PC-3 (cell line): ENCODE measurements around the gene GLRX. TPM values are rescaled to one million over a fixed set of nuclear protein-coding genes. Genes with fewer than 3 reads are reported as not detected.
A peak's percentile ranks its signal among the peaks of the same experiment; 100 is the strongest.

Experiments
- ATAC-seq: fragments of 200-7000 bp; cut with Tn5 transposase; 2 replicates; pipeline ENCODE4 v1.9.1; 2020; ENCODE audit warnings: mild to moderate bottlenecking, moderate library complexity
- BruUV-seq: library from RNA; stranded (reverse); fragments of 400-500 nt; replicated peaks from 2 replicates; lab custom pipeline; 2021; lab: Mats Ljungman, UMichigan
- CTCF ChIA-PET: fragments of 300-600 bp; sonication (Branson Sonifier 250); formaldehyde crosslinking; loops from one replicate; lab custom pipeline; 2022; ENCODE audit warnings: antibody characterized with exemption; lab: Charles Lee
- POLR2A ChIA-PET: fragments of 300-600 bp; sonication (Branson Sonifier 250); formaldehyde crosslinking; loops from one replicate; lab custom pipeline; 2022; ENCODE audit warnings: antibody characterized with exemption; ENCODE audit not compliant: unreplicated experiment; lab: Charles Lee
- DNase-seq: peaks from one replicate; pipeline ENCODE4 v3.0.0-alpha.2; 2015
- H2AFZ ChIP-seq: fragments of 300-600 bp; sonication (generic); 2 replicates; pipeline ENCODE4 v1.6.0; 2016; ENCODE audit warnings: antibody characterized with exemption, low read length
- H3F3A ChIP-seq: fragments of 300-600 bp; sonication (generic); one replicate; pipeline ENCODE4 v1.6.0; 2017; ENCODE audit warnings: antibody characterized with exemption, low read length, control low read depth, mild to moderate bottlenecking; ENCODE audit not compliant: unreplicated experiment
- H3K27ac ChIP-seq: fragments of 300-600 bp; sonication (generic); 2 replicates; pipeline ENCODE4 v1.5.1; 2016; ENCODE audit warnings: mild to moderate bottlenecking, low read length
- H3K27me3 ChIP-seq: fragments of 300-600 bp; sonication (generic); 2 replicates; pipeline ENCODE4 v1.6.1; 2016; ENCODE audit warnings: low read length, mixed read lengths
- H3K36me3 ChIP-seq: fragments of 300-600 bp; sonication (generic); 2 replicates; pipeline ENCODE4 v1.6.1; 2016; ENCODE audit warnings: low read depth, mixed run types, low read length, mixed read lengths
- H3K4me1 ChIP-seq: fragments of 300-600 bp; sonication (generic); 2 replicates; pipeline ENCODE4 v1.5.1; 2016; ENCODE audit warnings: low read length; ENCODE audit not compliant: insufficient read depth
- H3K4me2 ChIP-seq: fragments of 300-600 bp; sonication (generic); 2 replicates; pipeline ENCODE4 v1.6.0; 2016; ENCODE audit warnings: low read length
- H3K4me3 ChIP-seq: fragments of 300-600 bp; sonication (generic); 2 replicates; pipeline ENCODE4 v1.5.1; 2016; ENCODE audit warnings: mild to moderate bottlenecking, low read length, mixed read lengths
- H3K79me2 ChIP-seq: fragments of 300-600 bp; sonication (generic); 2 replicates; pipeline ENCODE4 v1.6.1; 2017; ENCODE audit warnings: low read length, mixed read lengths
- H3K9ac ChIP-seq: fragments of 300-600 bp; sonication (generic); 2 replicates; pipeline ENCODE4 v1.6.0; 2016; ENCODE audit warnings: mild to moderate bottlenecking, low read length
- H3K9me2 ChIP-seq: fragments of 300-600 bp; sonication (generic); replicated peaks from 2 replicates; pipeline ENCODE4 v1.6.1; 2016; ENCODE audit warnings: mixed run types, low read length, mixed read lengths
- H3K9me3 ChIP-seq: fragments of 300-600 bp; sonication (generic); 2 replicates; pipeline ENCODE4 v1.6.1; 2016; ENCODE audit warnings: low read length, mixed read lengths
- H4K20me1 ChIP-seq: fragments of 300-600 bp; sonication (generic); 2 replicates; pipeline ENCODE4 v1.6.1; 2016; ENCODE audit warnings: low read length, mixed read lengths
- EZH2 ChIP-seq: fragments of 300-600 bp; sonication (generic); IDR thresholded peaks from one replicate; pipeline ENCODE4 v1.6.1; 2017; ENCODE audit warnings: antibody characterized with exemption, mild to moderate bottlenecking, low read length; ENCODE audit not compliant: unreplicated experiment
- EZH2phosphoT487 ChIP-seq: fragments of 300-600 bp; sonication (generic); IDR thresholded peaks from 2 replicates; pipeline ENCODE4 v1.6.1; 2018; ENCODE audit warnings: mild to moderate bottlenecking, antibody characterized with exemption, low read length, borderline replicate concordance
- intact Hi-C: fragments of 100-400 bp; cut with micrococcal nuclease; formaldehyde crosslinking; loops from 2 replicates; pipeline ENCODE4 v1.9.0; 2023
- total RNA-seq: library from RNA; depleted of rRNA; stranded (reverse); fragments of >200 nt; gene quantifications from 2 replicates; pipeline ENCODE4 v1.2.3, GENCODE V29; 2014
- TF ChIP-seq, protein P1 (sequence below): fragments of 300-600 bp; sonication (generic); conservative IDR thresholded peaks from 2 replicates; pipeline ENCODE4 v1.5.1; 2017; ENCODE audit warnings: antibody characterized with exemption, low read depth, mild to moderate bottlenecking, low read length

The GLRX gene
- total RNA-seq, 1 experiment from 2014 or later: 27.4 TPM

DNA sequence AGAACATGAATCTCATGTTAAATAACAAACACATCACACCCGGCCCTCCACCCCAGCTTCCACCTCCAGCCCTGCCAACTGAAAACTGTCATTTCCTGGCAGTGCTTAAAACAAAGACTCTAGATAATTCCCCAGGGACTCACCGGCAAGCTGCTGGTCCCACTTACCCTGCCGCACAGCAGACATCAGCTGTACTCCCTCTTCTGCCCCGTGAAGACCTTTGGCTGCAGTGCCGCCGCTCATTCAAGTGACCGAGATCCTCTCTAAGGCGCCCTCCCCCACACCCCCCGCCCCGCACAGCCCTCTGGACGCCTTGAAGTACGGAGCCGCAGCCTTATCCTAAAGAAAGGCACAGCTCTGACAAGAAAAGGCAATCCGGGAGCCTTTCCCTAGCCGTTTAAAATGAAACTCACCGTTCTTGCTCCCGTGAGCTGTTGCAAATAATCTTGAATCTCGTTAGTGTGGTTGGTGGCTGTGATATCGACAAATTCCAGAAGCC, 434 bp downstream of the GLRX start:
- no TSS peak for BruUV-seq

DNA sequence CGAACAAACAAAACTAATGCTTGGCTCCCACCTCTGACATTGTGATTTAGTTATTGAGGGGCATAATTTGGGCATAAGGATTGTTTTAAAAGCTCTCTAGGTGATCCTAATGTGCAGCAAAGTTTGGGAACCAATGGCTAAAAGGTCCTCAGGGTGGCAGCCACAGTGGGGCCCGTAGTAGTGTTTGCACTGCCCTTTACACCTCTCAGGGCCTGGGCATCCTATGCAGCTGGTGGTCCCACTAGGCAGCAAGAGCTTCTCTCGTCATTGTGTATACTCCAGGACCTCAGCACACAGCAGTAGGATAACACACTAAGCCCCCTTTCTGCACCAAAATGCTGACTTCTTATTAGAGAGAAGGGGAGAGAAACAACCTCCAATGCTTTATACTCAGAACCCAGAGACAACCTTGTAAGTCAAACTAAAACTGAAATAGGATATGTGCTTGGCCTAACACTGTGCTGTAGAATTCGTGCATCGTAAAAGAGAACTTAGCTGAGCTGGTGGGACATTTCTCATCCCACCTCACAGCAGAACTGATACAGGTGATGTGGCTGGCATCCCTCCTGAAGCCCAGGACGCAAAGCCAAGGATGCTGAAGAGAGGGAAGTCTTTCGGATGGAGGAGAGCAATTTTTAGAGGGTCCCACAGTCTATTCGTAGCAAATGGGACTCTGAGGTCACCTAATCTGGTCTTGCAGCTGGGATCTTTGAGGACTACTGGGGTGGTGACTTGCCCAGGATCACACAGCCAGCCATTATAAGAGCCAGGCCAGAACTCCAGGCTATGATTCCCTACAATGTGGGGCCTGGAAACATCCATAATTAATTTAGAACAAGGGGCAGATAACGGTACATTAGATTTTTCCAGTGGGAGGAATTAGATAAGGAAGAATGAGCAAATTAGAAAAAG, 1.2 kb downstream of the GLRX start:
- H3K9me2 ChIP-seq: no peaks in the 10 kb centered on the region
- peaks cover 41% of the 10 kb centered on the region for H3K79me2 ChIP-seq
- ChIA-PET POLR2A (interaction anchor here (0.6 kb wide), 1 partner anchor 10 kb away, joined by 6 read pairs; no protein-coding TSS in a partner anchor), CTCF (interaction anchor here (2.6 kb wide), 1 partner anchor 40 kb away, joined by 15 read pairs; no protein-coding TSS in a partner anchor)
- H3K9ac ChIP-seq: peak overlapping the region; percentile 69
- H3K4me1 ChIP-seq: peaks cover 43% of the 10 kb centered on the region
- no peaks in the 10 kb centered on the region for H3K36me3 ChIP-seq
- DNase-seq: no peak
- H2AFZ ChIP-seq: no peak overlapping the region
- TF ChIP-seq EZH2 (no peak), EZH2phosphoT487 (no peak)
- TF ChIP-seq, protein P1, sequence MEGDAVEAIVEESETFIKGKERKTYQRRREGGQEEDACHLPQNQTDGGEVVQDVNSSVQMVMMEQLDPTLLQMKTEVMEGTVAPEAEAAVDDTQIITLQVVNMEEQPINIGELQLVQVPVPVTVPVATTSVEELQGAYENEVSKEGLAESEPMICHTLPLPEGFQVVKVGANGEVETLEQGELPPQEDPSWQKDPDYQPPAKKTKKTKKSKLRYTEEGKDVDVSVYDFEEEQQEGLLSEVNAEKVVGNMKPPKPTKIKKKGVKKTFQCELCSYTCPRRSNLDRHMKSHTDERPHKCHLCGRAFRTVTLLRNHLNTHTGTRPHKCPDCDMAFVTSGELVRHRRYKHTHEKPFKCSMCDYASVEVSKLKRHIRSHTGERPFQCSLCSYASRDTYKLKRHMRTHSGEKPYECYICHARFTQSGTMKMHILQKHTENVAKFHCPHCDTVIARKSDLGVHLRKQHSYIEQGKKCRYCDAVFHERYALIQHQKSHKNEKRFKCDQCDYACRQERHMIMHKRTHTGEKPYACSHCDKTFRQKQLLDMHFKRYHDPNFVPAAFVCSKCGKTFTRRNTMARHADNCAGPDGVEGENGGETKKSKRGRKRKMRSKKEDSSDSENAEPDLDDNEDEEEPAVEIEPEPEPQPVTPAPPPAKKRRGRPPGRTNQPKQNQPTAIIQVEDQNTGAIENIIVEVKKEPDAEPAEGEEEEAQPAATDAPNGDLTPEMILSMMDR: no peak
- peak overlapping the region; percentile 87 for H3K4me2 ChIP-seq
- H3K27ac ChIP-seq: no peak overlapping the region
- no peaks in the 10 kb centered on the region for H3K27me3 ChIP-seq
- peak overlapping the region; percentile 73 for H3K4me3 ChIP-seq
- intact Hi-C loops: loop anchor here (1.0 to 10.0 kb wide), 3 partner anchors 15 to 267 kb away; partner anchors contain the start of genes ARSK, RHOBTB3 and SKIC3
- peaks cover 6% of the 10 kb centered on the region for H3F3A ChIP-seq
- H4K20me1 ChIP-seq: no peaks in the 10 kb centered on the region
- no peak for ATAC-seq
- BruUV-seq: TSS peak; percentile 52
- H3K9me3 ChIP-seq: no peaks in the 10 kb centered on the region

More for the DNA sequence above, 434 bp downstream of the GLRX start:
- TF ChIP-seq EZH2phosphoT487: no peak
- no peak for TF ChIP-seq EZH2
- TF ChIP-seq, protein P1: no peak
- POLR2A ChIA-PET: interaction anchor here (0.6 to 1.1 kb wide), 7 partner anchors 9 to 892 kb away, joined by 3 to 9 read pairs (median 5); no protein-coding TSS in a partner anchor
- Histone ChIP-seq H3K4me1 (peaks cover 38% of the 10 kb centered on the region), H3K79me2 (peaks cover 41% of the 10 kb centered on the region), H3K36me3 (no peaks in the 10 kb centered on the region), H3K9me3 (no peaks in the 10 kb centered on the region), H3K9ac (peak overlapping the region; percentile 69), H3K9me2 (no peaks in the 10 kb centered on the region), H3K4me3 (peak overlapping the region; percentile 73), H3K27ac (peak overlapping the region; percentile 96), H3F3A (peaks cover 6% of the 10 kb centered on the region), H4K20me1 (no peaks in the 10 kb centered on the region), H3K27me3 (no peaks in the 10 kb centered on the region), H2AFZ (peak overlapping the region; percentile 63), H3K4me2 (peak overlapping the region; percentile 87)
- DNase-seq (peak; percentile 26), ATAC-seq (peak; percentile 8)
- intact Hi-C loops: loop anchor here (1.0 to 10.0 kb wide), 3 partner anchors 14 to 267 kb away; partner anchors contain the start of genes ARSK, RHOBTB3 and SKIC3
- CTCF ChIA-PET: interaction anchor here (2.6 kb wide), 1 partner anchor 41 kb away, joined by 15 read pairs; no protein-coding TSS in a partner anchor
